ENCODE data around the gene NOVA2. TPM values are rescaled to one million over a fixed set of nuclear protein-coding genes. Genes with fewer than 3 reads are reported as not detected.

Gene NOVA2
- total RNA-seq, 3 donors from 2014 or later (not counting 1 experiment from before 2014, with no cell fraction given) = not detected

- Mint-ChIP-seq H3K27me3 (ENCODE audit: low read depth in 2 of 2) (peaks cover 3 to 11% of the 10 kb centered on the region in 2 donors), H3K27ac (no peak overlapping the region), H3K4me1 (peaks cover 0 to 19% of the 10 kb centered on the region in 2 donors), H3K4me3 (no peak overlapping the region), H3K9me3 (no peaks in the 10 kb centered on the region), H3K36me3 (no peaks in the 10 kb centered on the region)
- no peaks in the 10 kb centered on the region for H3K27me3 ChIP-seq (ENCODE audit: control insufficient read depth, insufficient read depth, low read length)
- no peaks in the 10 kb centered on the region for H3K9me3 ChIP-seq (ENCODE audit: control insufficient read depth, insufficient read depth, low read length)
- no peak overlapping the region for H3K4me3 ChIP-seq (ENCODE audit: low read length)
- no peak for TF ChIP-seq CTCF (IDR thresholded peaks at IDR 0.05)
- no peak overlapping the region for H3K27ac ChIP-seq (ENCODE audit: low read length)
- intact Hi-C loops (cut with micrococcal nuclease) = no loop called here
- ATAC-seq (no peak), DNase-seq (no peak)
- WGBS (ENCODE audit: insufficient coverage) = 86% methylated on average over 3 of the region's 3 CpGs
- peaks cover 17% of the 10 kb centered on the region for H3K4me1 ChIP-seq (ENCODE audit: control insufficient read depth, insufficient read depth, low read length)
- H3K36me3 ChIP-seq (ENCODE audit: control insufficient read depth, insufficient read depth, low read length) = no peaks in the 10 kb centered on the region
These were observed 67.4 kb downstream of the NOVA2 start for GRCh38 chr19:45906221-45906620.

- Histone ChIP-seq H3K4me1 (ENCODE audit: control insufficient read depth, insufficient read depth, low read length) (peaks cover 22% of the 10 kb centered on the region), H3K4me3 (ENCODE audit: low read length) (no peak overlapping the region), H3K27ac (ENCODE audit: low read length) (no peak overlapping the region), H3K9me3 (ENCODE audit: control insufficient read depth, insufficient read depth, low read length) (no peaks in the 10 kb centered on the region), H3K27me3 (ENCODE audit: control insufficient read depth, insufficient read depth, low read length) (no peaks in the 10 kb centered on the region), H3K36me3 (ENCODE audit: control insufficient read depth, insufficient read depth, low read length) (no peaks in the 10 kb centered on the region)
- intact Hi-C loops (cut with micrococcal nuclease) = no loop called here
- Mint-ChIP-seq H3K27ac (no peak overlapping the region), H3K4me1 (peaks cover 0 to 28% of the 10 kb centered on the region in 2 donors), H3K9me3 (no peaks in the 10 kb centered on the region), H3K36me3 (no peaks in the 10 kb centered on the region), H3K4me3 (no peak overlapping the region), H3K27me3 (ENCODE audit: low read depth in 2 of 2) (peaks cover 0 to 10% of the 10 kb centered on the region in 2 donors)
- no peak for TF ChIP-seq CTCF (IDR thresholded peaks at IDR 0.05)
- no peak for ATAC-seq
- DNase-seq = no peak
- WGBS (ENCODE audit: insufficient coverage) = 91% methylated on average over 10 of the region's 10 CpGs
These were observed 68.7 kb downstream of the NOVA2 start for GRCh38 chr19:45905011-45905410.

- no peak for TF ChIP-seq CTCF (IDR thresholded peaks at IDR 0.05)
- ATAC-seq (peak; percentile 85 to 93 (median 87)), DNase-seq (peak; percentile 99 to 100)
- Histone ChIP-seq H3K4me3 (ENCODE audit: low read length) (peak overlapping the region; percentile 56), H3K4me1 (ENCODE audit: control insufficient read depth, insufficient read depth, low read length) (peaks cover 22% of the 10 kb centered on the region), H3K36me3 (ENCODE audit: control insufficient read depth, insufficient read depth, low read length) (peaks cover 10% of the 10 kb centered on the region), H3K9me3 (ENCODE audit: control insufficient read depth, insufficient read depth, low read length) (no peaks in the 10 kb centered on the region), H3K27ac (ENCODE audit: low read length) (peak overlapping the region; percentile 73), H3K27me3 (ENCODE audit: control insufficient read depth, insufficient read depth, low read length) (no peaks in the 10 kb centered on the region)
- peaks cover 0 to 30% of the 10 kb centered on the region in 2 donors for H3K4me1 Mint-ChIP-seq
- peak overlapping the region; percentile 96 for H3K4me3 Mint-ChIP-seq
- H3K36me3 Mint-ChIP-seq = no peaks in the 10 kb centered on the region
- WGBS (ENCODE audit: insufficient coverage) = 3% methylated on average over 70 of the region's 73 CpGs
- no peaks in the 10 kb centered on the region for H3K9me3 Mint-ChIP-seq
- peaks cover 0 to 3% of the 10 kb centered on the region in 2 donors for H3K27me3 Mint-ChIP-seq (ENCODE audit: low read depth in 2 of 2)
- intact Hi-C loops (cut with micrococcal nuclease) = loop anchor here (1.0 kb wide), 2 partner anchors 17 to 40 kb away; partner anchors contain the start of genes IRF2BP1 and SYMPK
- H3K27ac Mint-ChIP-seq = peak overlapping the region; percentile 83 to 92
These were observed 70.7 kb downstream of the NOVA2 start for GRCh38 chr19:45902651-45903625.

All from natural killer cell (primary cell).